Stimulated activated CD8-positive, alpha-beta memory T cell treated with anti-CD3 and anti-CD28 coated beads, Interleukin-7, amount 100 ng/mL, for 24 hours (primary cell): ENCODE data around the gene IQCF2.
"Not testable (repeated sequence)": the region's sequence is repeated elsewhere in the genome, so short reads cannot be mapped to it uniquely, and the experiment has no call there.

Experiments
- DNase-seq: peaks from one replicate; pipeline ENCODE4 v3.0.0-alpha.2; 2020; ENCODE audit warnings: low read depth

Gene IQCF2

GRCh38 chr3:51860703-51861665, at the start of gene IQCF2:
IQCF2 (plus strand) TSS chr3:51861615; CDS start chr3:51861667, 52 bp downstream.
- no peak for DNase-seq

- no peak for DNase-seq
Measured at GRCh38 chr3:51813539-51813938, 47.9 kb upstream of the IQCF2 start.

GRCh38 chr3:51814034-51814433, 47.4 kb upstream of the IQCF2 start:
- no peak for DNase-seq

GRCh38 chr3:51815614-51816013, 45.8 kb upstream of the IQCF2 start:
- no peak for DNase-seq

- DNase-seq = no peak
Measured at GRCh38 chr3:51816723-51817122, 44.7 kb upstream of the IQCF2 start.

GRCh38 chr3:51817375-51817774, 44.0 kb upstream of the IQCF2 start:
- no peak for DNase-seq

- DNase-seq = no peak
Measured at GRCh38 chr3:51819151-51819550, 42.3 kb upstream of the IQCF2 start.

GRCh38 chr3:51819709-51820406, 41.6 kb upstream of the IQCF2 start:
- DNase-seq = no peak

- no peak for DNase-seq
Measured at GRCh38 chr3:51828297-51828696, 33.1 kb upstream of the IQCF2 start.

GRCh38 chr3:51830345-51830744, 31.1 kb upstream of the IQCF2 start:
- DNase-seq = no peak

- DNase-seq = no peak
Measured at GRCh38 chr3:51830836-51831385, 30.5 kb upstream of the IQCF2 start.

- no peak for DNase-seq
Measured at GRCh38 chr3:51836606-51837005, 24.8 kb upstream of the IQCF2 start.

- DNase-seq = no peak
Measured at GRCh38 chr3:51845129-51845528, 16.3 kb upstream of the IQCF2 start.

GRCh38 chr3:51855411-51855810, 6.0 kb upstream of the IQCF2 start:
- DNase-seq = not testable (repeated sequence)

- DNase-seq = no peak
Measured at GRCh38 chr3:51862886-51863285, 1.5 kb downstream of the IQCF2 start.

GRCh38 chr3:51868896-51869295, 7.5 kb downstream of the IQCF2 start:
- not testable (repeated sequence) for DNase-seq

GRCh38 chr3:51869304-51869703, 7.9 kb downstream of the IQCF2 start:
- no peak for DNase-seq

- no peak for DNase-seq
Measured at GRCh38 chr3:51873253-51873766, 11.9 kb downstream of the IQCF2 start.

GRCh38 chr3:51873876-51874275, 12.5 kb downstream of the IQCF2 start:
- DNase-seq = no peak

GRCh38 chr3:51874411-51874810, 13.0 kb downstream of the IQCF2 start:
- DNase-seq = no peak

- no peak for DNase-seq
Measured at GRCh38 chr3:51874889-51875288, 13.5 kb downstream of the IQCF2 start.

- no peak for DNase-seq
Measured at GRCh38 chr3:51875501-51875900, 14.1 kb downstream of the IQCF2 start, which contains the start of gene IQCF5. IQCF5 (minus strand) TSS chr3:51875601; CDS start chr3:51875531, 70 bp downstream.
